ENCODE measurements around the gene HYAL3.

The HYAL3 gene

DNA sequence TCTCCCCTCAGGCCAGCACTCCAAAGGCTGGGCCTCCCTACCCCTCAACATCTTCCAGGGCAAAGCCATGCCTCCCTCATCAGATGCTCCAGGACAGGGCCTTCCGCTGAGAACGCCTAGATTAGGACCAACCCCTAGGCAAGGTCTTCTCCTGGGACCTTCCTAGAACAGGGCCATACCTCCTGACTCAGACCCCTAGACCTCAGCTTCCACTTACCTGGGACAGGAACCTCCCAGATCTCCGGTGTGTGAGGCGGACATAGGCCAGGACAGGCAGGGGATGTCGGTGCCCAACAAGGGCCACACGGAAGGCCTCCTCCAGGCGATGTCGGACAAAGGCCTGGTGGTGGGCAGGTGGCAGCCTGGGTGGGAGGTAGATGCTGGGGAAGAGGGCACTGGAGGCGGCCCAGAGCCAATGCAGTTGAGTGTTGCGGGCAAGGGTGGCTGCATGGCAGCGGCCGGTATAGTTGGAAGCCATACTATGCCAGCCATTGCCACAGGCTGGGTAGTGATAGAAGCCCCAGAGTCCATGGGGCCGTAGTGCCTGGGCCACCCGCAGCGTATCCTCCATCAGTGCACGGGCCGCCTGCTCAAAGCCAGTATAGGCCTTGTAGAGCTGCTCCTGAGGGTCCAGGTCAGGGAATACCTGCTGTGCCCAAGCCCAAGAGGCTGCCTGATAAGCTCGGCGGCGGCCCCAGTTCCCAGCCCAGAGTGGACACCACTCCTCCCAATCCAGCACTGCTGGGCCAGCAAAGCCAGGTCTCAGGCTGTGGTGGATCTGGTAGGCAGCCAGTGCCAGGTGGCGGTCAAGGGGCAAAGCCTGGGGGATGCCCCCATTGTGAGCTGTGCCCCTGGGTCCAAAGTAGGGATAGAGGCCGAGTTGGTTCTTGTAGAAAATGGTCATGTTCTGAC is 4.5 kb downstream of the HYAL3 start:
- TF ChIP-seq, protein P1, sequence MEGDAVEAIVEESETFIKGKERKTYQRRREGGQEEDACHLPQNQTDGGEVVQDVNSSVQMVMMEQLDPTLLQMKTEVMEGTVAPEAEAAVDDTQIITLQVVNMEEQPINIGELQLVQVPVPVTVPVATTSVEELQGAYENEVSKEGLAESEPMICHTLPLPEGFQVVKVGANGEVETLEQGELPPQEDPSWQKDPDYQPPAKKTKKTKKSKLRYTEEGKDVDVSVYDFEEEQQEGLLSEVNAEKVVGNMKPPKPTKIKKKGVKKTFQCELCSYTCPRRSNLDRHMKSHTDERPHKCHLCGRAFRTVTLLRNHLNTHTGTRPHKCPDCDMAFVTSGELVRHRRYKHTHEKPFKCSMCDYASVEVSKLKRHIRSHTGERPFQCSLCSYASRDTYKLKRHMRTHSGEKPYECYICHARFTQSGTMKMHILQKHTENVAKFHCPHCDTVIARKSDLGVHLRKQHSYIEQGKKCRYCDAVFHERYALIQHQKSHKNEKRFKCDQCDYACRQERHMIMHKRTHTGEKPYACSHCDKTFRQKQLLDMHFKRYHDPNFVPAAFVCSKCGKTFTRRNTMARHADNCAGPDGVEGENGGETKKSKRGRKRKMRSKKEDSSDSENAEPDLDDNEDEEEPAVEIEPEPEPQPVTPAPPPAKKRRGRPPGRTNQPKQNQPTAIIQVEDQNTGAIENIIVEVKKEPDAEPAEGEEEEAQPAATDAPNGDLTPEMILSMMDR (IDR thresholded peaks at IDR 0.05; ENCODE audit: low read depth, low read length) = no peak
- DNase-seq (ENCODE audit: low read depth in 2 of 2) = no peak
- H3K4me3 ChIP-seq (replicated peaks in 1 of 2; ENCODE audit: low read depth in 2 of 2, low read length in 2 of 2) = no peak overlapping the region

DNA sequence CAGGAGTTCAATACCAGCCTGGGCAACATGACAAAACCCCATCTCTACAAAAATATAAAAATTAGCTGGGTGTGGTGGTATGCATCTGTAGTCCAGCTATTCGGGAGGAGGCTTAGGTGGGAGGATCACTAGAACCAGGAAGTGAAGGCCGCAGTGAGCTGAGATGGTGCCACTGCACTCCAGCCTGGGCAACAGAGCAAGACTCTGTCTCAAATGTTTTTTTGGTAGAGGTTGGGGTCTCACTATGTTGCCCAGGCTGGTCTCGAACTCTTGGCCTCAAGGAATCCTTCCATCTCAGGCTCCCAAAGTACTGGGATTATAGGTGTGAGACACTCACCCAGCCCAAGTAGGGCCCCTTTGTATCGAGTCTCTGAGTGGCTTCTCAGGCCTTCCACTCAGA is 5.1 kb downstream of the HYAL3 start:
- H3K4me3 ChIP-seq (replicated peaks in 1 of 2; ENCODE audit: low read depth in 2 of 2, low read length in 2 of 2) = no peak overlapping the region
- TF ChIP-seq, protein P1 (IDR thresholded peaks at IDR 0.05; ENCODE audit: low read depth, low read length) = no peak
- DNase-seq (ENCODE audit: low read depth in 2 of 2) = no peak

DNA sequence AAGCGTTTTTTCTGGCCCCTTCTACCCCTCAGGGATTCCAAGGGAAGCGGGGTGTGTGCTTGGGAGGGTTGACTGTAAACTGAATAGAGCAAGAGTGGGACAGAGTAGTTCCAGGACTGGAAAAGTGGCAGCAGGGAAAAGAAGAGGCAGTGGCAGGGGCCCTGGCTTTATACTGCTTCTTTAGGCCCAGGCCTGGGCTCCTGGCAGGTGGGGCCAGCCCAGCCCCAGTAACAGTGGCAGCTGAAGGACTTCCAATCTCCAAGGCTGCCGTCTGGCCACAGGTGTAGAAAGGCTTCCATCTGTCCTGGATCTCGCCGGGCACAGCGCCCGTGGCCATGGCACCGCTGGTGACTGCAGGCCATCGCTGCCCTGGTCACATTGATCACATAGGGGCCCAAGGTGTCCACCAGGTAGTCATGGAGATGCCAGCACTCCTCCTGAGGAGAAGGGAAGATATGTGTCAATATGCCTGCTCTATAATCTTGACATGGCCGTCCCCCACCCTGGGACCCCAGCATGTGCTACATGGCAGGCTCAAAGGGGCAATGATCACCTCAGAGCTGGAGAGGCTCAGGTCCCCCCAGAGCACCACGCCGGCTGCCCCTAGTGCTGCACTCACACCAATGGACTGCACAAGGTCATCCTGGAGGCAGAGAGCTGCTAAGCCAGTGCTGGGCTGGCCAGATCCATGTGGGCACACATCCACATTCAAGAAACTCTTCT is 6.0 kb downstream of the HYAL3 start:
- DNase-seq (ENCODE audit: low read depth in 2 of 2) = no peak
- TF ChIP-seq, protein P1 (IDR thresholded peaks at IDR 0.05; ENCODE audit: low read depth, low read length) = no peak
- no peak overlapping the region for H3K4me3 ChIP-seq (replicated peaks in 1 of 2; ENCODE audit: low read depth in 2 of 2, low read length in 2 of 2)

DNA sequence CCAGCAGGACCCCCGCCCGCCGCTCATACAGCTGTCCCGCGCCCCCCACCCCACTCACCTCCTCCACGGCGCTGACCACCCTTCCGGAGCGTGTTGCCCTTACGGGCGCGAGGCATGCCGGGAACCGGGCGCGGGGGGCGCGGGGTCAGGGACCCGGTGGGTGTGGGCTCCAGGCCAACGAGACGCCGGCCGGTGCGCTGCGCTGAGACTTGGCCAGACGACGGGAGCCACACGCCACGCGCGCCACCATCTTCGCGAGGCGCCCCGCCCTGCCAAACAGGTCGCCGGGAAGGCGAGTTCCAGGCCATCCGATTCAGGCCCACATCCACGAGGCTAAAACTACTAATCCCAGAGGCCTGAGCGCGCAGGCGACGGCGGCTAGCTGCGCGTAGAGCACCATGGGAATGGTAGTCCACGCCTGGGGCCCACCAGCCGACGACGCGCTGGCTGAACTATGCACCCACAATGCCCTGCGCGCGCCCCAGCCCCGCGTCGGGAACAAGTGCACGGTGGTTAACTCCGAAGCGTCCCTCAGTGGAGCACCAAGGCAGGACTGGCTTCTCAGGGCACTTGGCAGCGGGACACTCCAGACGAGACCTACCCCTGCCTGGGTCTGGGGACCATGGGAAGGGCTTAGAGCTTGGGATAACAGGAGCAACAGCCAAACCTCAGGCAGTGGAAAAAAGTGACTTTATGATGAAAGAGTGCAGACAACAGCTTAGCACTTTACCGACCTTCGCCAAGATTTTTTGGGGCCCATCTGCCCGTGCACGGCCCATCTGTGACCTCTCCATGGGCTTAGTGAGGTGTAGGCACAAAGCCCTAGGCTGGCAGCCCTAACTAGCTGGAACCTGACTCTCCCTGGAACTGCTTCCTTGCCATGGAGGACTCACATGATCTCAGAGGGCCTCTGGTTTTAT is 6.8 kb downstream of the HYAL3 start, which contains the start of gene IFRD2:
Gene IFRD2 (minus strand): TSS at position 271 of the 920 bp plus-strand sequence. CDS start 155 bp downstream, at position 116.
- TF ChIP-seq, protein P1 (IDR thresholded peaks at IDR 0.05; ENCODE audit: low read depth, low read length) = no peak
- peak; percentile 98 for DNase-seq (ENCODE audit: low read depth in 2 of 2)
- peak within 1 kb of the TSS; percentile 89 to 94 for H3K4me3 ChIP-seq (replicated peaks in 1 of 2; ENCODE audit: low read depth in 2 of 2, low read length in 2 of 2)

DNA sequence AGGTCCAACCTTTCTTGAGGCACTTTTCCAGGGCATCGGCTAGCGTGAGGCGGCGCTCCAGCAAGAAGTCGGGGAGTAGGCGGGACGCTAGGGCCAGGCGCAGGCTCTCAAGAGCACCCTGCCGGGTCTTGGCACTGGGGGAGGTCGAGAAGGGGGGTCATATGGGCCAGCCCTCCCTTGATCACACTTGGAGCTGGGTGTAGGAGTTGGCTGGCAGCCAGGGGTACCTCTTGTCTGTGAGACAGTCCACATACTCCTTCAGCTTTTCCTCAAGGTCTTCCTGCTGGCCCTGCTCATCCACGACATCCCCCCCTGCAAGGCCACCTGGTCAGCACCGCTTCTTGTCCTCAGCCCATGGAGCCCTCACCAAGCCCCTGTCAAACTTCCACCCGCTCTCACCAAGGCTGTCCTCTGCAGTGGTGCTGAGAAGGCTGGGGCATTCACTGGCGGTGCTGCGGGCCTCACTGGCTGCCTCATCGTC is 9.0 kb downstream of the HYAL3 start:
- TF ChIP-seq, protein P1 (IDR thresholded peaks at IDR 0.05; ENCODE audit: low read depth, low read length) = no peak
- no peak for DNase-seq (ENCODE audit: low read depth in 2 of 2)
- no peak overlapping the region for H3K4me3 ChIP-seq (replicated peaks in 1 of 2; ENCODE audit: low read depth in 2 of 2, low read length in 2 of 2)

DNA sequence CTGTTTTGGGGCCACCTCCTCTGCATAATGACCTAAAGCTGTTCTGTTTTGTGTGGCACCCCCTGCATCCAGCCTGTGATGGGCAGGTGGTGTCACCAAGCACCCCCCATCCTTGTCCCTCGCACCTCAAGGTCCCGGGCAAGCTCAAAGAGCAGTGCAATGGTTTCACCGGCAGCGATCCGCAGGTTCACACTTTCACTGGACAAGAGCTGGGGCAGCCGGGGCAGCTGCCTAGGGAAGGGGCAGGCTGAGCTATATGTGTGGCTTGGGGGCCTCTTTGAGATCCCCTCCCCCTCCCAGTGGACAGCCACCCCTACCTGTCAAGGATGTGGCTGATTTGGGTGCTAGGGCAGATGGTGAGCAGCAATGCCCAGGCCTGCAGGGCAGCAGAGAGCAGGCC is 10.1 kb downstream of the HYAL3 start:
- DNase-seq (ENCODE audit: low read depth in 2 of 2) = no peak
- TF ChIP-seq, protein P1 (IDR thresholded peaks at IDR 0.05; ENCODE audit: low read depth, low read length) = no peak
- no peak overlapping the region for H3K4me3 ChIP-seq (replicated peaks in 1 of 2; ENCODE audit: low read depth in 2 of 2, low read length in 2 of 2)
